T1000 (cell line): ENCODE results near the gene PACS1.
A peak's percentile ranks its signal among the peaks of the same experiment; 100 is the strongest.

Experiments used
- DNase-seq: peaks from one replicate; lab custom pipeline; 2025; ENCODE audit warnings: mixed read lengths; lab: John Stamatoyannopoulos, UW

PACS1 gene

DNA sequence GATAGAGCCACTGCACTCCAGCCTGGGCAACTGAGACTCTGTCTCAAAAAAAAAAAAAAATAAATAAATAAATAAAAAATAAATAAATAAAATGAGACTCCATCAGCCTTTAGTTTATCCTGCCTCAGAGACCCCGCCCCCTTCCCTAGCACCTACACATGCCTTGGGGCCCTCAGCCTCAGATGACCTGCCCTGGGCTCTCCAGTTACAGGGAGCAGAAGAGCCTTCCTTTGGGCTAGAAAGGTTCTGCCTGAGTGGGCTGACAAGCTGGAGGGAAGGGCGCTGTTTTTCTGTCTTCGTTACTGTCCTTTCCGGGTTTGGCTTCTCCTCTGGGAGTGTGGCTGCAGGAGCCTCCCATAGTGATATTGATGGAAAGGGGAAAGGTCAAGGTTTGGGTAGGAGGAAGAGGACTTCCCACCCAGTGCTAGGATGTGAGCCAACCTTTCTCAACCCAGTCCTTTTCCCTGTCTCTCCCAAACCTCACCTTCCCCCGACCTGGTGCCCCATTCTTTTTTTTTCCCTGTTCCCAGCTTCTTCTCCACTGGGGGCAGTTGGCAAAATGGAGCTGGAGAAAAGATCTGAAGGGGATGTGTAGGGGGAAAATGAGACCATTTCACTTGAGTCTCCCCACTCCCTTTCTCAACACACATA lies 19.4 kb upstream of the PACS1 start:
- DNase-seq, result no peak

DNA sequence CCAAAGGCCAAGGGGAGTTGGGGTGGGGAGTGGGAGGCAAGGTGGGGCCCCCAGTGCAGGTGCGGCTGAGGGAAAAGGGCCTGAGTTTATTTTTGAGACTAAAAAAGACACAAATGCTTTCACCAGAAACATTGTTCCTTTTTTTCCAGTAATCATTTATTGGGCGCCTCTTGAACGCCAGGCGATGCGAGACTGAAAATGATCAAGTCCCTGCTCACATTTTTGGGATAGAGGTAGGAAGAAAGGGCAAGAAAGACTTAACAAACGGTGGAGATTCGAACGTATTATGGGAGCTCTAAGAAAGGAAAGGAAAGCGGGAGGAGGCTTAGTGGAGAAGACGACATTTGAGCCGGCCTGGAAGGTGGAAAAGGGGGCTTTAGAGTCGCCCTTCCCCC lies 18.7 kb upstream of the PACS1 start:
- no peak for DNase-seq

DNA sequence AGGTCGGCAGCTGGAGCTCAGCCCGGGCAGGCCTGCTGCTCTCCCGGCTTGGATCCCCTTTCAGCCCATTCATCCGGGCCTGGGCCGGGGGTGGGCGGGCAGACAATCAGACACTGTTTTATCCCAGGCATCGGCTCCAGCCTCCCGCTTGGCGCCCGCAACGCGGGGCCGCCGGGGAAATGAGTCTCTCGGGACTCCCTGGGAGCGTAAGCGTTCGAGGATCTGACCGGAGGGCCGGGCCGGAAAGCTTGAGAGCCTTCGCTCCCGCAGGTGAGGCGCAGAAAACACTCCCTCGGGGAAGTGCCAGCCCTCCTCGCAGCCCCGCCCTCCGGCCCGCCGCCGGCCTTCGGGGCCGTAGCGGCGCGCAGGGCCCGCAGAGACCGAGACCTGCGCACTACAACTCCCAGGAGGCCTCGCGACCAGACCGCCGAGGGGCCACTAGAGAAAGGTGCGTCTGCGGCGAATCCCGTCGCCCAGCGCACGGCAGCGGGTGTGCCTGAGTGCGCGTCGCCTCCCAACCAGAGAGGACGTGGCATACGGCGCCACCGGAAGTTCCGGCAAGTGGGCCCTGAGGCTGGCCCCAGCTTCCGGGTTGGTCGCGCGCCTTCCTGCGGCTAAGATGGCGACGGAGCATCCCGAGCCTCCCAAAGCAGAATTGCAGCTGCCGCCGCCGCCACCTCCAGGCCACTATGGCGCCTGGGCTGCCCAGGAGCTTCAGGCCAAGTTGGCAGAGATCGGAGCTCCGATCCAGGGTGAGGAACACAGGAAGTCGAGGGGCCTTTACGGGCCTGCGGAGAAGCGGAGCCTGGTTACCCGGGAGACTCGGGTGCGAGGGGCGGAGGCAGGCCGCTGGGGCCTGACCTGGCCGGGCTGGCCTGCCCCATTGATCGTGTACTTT lies 18.1 kb upstream of the PACS1 start, which contains the start of gene SF3B2:
SF3B2 (plus strand) TSS at position 599 of the 898 bp plus-strand sequence; CDS start at position 620, 21 bp downstream.
- peak; percentile 97 for DNase-seq

DNA sequence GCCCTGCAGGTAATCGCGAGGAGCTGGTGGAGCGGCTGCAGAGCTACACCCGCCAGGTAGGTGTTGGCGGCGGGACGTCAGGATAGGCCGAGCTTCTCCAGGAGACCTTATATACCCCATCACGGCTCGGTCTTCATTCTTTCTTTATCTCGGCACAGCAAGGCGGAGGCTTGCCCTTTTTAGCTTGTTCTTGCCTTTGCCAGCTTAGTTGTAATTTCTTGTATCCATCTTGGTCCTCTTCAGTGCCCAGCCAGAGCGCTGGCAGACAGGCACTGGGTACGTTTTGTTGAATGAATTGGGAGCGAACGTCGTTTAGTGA lies 17.4 kb upstream of the PACS1 start:
- DNase-seq, result no peak

DNA sequence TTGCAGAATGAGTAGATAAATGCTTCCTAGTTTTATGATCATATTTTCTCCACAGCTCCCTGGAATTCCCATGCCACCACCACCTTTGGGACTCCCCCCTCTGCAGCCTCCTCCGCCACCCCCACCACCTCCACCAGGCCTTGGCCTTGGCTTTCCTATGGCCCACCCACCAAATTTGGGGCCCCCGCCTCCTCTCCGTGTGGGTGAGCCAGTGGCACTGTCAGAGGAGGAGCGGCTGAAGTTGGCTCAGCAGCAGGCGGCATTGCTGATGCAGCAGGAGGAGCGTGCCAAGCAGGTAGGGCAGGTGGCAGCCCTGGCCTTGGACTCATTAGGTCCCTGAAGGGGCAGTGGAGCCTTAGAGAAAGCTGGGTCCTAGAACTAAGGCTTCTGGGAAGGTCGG lies 15.1 kb upstream of the PACS1 start:
- no peak for DNase-seq

DNA sequence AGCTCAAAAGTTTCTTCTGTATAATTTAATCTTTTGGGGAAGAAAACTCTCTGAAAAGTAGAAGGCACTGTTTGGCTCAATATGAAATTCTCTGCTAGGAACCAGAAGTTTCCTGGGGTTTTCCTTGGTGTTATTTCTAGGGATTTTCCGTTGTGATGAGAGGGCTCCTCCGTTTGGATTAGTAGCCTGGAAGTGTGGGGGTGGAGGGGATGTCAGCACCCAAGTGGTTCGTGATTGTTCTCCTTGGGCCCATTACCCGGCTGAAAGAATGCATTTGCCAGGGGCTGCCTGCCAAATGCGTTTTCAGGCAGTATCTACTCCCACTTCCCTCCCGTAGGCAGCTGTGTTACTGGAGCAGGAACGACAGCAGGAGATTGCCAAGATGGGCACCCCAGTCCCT lies 13.6 kb upstream of the PACS1 start:
- no peak for DNase-seq

DNA sequence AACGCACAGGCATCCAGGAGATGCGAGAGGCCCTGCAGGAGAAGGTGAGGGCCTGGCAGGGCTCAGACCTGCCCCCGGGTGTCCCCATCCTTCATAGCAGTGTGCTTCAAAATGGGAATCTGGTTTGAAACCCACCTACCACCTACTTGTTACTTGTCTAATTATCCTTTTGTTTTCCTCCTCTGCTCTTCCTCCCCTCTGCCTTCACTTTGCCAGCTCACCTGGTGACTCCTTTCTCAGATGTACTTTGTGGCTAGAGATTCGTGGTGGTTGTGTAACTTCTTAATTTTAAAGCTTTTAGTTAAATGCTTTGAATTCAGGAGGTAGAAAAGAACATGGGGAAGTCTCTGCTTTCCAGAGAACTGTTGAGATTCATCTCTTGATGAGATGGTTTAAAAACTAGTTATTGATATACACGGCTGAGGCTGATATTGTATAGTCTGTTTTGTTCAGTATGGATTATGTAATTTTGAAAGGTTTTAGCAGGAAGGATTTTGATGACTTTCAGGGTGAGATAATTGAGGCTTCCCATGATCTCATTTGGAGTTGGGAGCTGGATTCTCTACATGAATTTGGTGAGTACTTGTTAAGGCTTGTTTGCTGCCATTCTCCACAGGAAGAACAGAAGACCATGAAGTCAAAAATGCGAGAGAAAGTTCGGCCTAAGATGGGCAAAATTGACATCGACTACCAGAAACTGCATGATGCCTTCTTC lies 9.9 kb upstream of the PACS1 start:
- no peak for DNase-seq

DNA sequence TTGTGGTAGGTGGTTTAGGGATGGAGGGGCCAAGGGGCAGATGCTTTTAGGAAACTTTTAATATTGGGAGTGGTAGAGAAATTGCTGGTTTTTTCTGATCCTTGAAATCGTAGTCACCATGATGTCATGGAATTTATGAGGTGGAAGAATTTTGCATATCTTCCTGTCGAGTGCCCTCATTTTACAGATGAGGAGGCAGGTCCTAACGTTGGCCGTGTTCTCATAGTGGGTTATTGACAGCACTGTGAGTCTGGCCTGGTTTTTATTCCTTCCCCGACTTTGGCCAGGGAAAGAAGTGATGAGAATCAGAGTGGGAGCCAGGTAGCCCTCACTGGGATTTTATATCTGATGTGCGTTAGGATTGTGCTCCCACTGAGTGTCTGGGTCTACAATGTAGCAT lies 8.8 kb upstream of the PACS1 start:
- DNase-seq, result no peak

DNA sequence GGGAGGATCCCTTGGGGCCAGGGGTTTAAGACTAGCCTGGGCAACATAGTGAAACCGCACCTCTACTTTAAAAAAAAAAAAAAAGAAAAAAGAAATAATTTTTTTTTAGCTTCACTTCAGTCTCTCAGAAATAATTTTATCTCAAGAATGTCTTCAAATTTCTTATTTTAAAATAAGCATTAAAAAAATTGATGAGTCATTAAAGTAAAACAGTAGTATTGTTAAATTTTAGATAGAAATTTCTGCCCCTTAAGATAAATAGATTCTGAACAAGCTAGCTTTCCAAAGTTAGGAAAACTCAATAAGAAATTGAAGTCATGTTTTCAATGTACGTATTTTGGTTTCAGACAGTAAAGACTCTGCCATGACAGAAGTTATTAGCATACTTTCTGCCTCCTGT lies 7.7 kb upstream of the PACS1 start:
- no peak for DNase-seq

DNA sequence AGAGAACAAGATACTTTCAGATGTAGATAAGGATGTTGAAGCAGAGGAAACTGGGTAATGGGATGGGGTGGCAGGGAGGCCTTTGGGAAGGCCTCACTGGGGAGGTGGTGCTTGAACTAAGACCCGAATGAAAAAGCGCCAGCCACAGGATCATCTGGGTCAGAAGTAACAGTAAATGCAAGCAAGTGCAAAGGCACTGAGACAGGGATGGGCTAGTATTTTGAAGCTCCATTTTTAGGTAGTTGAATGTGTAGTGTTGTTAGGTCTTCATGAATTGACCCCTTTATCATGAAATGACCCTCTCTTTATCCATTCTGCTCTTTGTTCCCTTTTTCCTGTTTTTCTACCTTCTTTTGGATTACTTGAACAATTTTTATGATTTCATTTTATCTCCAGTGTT lies 6.2 kb upstream of the PACS1 start:
- no peak for DNase-seq

DNA sequence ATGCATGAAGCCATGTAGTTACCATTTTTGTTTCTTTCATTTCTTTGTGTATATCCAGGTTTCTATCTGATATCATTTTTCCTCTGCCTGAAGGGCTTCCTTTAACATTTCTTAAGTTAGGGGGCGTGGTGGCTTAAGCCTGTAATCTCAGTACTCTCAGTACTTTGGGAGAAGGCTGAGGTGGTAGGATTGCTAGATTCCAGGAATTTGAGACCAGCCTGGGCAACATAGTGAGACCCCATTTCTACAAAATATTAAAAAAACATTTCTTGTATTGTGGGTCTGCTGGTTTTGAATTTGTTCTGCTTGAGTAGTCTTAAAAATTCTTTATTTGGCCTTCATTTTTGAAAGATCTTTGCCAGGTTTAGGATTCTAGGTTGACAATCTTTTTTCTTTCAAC lies 5.5 kb upstream of the PACS1 start:
- no peak for DNase-seq

DNA sequence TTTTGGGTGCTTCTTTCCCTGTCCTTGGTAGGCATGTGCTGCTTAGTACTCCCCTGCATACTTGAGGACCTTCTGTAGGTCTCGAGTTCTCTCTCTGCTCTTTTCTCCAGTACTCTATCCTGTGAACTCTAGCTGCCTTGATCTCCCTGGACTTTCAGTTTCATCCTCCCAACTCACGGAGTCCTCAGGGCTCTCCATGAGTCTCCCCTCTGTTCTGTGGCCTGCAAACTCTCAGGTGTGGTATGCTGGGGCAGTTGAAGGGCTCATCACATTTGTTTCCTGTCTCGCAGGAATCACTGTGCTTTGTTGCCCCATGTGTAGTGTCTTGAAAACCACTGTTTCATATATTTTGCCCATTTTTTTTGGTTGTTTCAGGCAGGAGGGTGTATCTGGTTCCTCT lies 3.3 kb upstream of the PACS1 start:
- DNase-seq, result no peak

DNA sequence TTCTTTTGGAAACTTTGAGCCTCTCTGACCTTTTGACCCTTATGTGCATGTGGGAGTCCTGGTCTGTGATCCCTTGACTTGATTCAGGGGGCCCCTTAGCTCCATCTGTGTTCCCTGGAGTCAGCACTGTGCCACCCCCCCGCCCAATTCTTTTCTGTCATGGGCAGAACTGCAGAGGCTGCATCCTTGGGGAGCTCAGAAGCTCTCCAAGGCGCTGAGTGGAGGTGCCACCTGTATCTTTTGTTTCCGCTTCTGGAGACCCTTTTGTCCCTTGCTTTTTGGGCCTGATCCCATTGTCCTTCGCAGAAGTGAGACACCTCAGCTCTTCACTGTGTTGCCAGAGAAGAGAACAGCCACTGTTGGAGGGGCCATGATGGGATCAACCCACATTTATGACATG lies 2.4 kb upstream of the PACS1 start:
- DNase-seq, result no peak

DNA sequence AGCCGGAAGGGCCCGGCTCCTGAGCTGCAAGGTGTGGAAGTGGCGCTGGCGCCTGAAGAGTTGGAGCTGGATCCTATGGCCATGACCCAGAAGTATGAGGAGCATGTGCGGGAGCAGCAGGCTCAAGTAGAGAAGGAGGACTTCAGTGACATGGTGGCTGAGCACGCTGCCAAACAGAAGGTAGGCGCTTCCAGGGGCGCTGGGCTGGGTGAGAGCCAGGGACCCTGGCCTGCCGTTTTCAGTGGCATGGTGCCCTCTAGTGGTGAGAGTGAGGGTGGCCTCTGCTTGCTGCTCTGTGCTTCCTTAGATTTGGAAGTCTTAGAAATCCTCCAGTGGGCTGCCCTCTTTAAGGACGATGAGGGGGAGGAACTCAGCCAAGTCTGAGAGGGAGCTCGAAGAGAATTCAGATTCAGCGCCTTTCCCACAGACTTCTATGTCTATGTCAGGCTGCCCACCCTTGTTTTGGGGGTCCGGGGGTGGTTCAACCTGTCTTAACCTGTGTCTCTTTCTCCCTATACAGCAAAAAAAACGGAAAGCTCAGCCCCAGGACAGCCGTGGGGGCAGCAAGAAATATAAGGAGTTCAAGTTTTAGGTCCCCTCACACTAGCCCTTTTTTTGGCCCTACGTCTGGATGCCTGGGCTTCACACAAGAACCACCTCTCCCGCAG lies 1.8 kb upstream of the PACS1 start:
- peak; percentile 54 for DNase-seq

DNA sequence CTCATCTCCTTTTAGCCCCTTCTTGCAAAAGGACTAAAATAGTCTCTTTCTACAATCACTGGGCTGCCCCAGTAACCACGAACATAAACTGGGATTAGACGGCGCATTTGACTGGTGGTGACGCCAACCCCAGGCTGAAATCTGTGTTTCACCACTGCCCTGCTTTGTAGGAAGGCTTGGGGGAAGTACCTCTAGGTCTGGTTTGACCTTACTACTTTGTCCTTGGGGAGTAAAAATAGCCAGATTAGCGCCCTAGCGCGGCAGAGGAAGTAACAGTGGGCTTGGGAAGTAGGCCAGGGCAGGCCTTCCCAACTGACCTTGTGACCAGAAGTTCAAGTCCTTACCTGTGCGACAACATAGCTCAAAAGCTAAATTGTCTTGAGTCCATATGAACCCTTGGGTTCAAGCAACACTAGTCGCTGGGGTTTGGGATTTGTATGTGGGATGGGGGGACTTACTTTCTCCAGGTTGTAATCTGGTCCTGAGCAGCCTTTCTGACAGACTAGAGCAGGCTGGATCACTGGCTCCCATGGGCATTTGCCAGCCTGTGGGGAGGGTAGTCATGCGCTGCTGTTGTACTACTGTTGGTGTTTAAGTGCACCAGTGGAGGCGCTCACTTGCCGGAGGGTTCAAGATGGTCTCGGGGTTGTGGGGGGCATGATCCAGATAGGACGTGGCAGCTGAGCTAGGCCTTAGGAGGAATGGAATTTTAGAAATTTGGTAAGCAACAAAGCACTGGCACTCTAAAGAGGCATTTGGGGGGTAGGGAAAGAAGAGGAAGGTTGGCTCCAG lies 953 bp upstream of the PACS1 start:
- peak; percentile 59 for DNase-seq

DNA sequence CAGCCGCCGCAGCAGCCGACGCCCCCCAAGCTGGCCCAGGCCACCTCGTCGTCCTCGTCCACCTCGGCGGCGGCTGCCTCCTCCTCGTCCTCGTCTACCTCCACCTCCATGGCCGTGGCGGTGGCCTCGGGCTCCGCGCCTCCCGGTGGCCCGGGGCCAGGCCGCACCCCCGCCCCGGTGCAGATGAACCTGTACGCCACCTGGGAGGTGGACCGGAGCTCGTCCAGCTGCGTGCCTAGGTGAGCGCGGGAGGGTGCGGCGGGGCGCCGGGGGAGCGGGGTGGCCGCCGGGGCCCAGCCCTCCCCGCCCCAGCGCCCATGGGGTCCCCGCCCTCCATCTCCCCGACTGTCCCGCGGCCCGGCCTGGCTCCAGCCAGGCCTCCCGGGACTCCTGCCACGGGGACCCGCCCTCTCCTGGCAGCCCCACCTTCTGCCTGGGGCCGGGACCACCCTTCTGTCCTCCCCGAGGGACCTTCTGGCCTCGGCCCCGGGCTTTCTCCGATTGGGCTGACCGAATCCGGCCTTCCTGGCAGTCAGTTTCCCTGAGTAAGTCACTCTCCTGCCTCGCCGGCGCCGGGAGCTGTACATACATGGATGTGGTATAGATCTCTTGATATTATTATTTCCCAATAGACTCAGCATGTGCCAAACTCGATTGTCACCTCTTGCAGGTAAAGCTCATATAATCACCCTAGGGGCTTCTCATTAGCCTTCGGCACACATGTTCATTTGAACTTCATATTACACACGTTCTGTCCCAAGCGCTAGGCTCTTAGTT lies 720 bp downstream of the PACS1 start:
- DNase-seq, result no peak

DNA sequence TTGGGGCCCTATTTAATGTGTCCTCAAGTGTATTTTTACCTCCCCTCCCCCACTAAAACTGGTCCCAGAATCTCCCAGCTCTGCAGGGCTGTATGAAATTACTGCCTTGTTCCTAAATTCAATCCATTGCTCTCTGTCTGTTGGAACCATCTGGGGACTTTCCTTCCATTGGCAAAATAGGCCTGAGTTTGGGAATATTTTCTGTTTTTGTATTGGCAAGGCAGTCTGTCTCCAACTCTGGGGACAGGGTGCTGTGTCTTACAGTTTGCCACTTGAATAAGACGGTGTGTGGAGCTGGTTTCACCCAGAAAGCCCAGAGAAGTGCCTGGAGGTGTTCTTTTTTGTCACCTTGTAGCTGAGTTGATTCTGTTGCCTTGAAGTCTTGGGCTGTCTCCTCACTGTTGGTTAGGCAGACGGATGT lies 1.3 kb downstream of the PACS1 start:
- no peak for DNase-seq

DNA sequence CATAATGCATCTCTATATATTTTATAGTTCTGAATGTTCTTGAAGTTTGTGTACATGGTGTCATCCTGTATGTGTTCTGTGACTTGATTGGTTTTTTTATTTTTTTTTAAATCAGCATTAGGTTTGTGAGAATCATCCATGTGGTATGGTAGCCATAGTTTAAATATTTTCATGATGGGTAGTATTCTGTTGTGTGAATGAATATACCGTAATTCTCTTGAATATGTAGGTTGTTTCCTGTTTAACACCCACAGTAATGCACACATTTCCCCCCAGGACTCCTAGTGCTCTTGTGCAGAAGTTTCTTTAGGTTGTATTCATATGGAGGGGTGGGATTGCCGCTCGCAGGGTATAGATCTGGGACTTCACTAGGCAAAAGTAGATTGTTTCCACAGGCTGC lies 2.0 kb downstream of the PACS1 start:
- no peak for DNase-seq

DNA sequence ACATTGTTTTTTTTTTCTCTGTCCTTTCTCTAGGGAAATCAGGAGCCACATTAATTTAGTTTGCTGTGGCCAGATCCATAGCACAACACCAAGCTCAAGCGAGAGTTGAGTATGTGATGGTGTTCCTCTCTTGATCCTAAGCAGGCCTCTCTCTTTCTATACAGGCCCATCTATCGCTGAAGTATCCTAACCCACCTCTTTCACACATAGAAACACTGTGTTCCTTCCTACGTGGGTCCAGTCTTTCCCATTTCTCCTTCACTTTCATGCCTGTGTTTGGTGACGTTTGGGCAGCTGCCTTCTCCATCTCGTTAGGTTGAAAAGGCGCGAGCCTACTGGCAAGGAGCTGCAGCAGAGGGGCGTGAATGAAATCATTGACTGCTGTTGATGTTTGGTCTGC lies 2.4 kb downstream of the PACS1 start:
- no peak for DNase-seq

DNA sequence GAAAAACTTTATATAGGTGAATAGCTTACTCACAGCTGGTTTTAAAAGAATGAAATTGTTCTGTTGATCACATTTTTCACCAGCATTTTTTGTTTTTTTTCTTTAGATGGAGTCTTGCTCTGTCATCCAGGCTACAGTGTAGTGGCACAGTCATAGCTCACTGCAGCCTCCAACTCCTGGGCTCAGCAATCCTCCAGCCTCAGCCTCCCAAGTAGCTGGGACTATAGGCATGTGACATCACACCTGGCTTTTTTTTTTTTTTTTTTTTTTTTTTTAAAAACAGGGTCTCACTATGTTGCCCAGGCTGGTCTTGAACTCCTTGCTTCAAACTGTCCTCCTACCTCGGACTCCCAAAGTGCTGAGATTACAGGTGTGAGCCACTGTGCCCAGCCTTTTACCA lies 3.6 kb downstream of the PACS1 start:
- DNase-seq, result no peak

DNA sequence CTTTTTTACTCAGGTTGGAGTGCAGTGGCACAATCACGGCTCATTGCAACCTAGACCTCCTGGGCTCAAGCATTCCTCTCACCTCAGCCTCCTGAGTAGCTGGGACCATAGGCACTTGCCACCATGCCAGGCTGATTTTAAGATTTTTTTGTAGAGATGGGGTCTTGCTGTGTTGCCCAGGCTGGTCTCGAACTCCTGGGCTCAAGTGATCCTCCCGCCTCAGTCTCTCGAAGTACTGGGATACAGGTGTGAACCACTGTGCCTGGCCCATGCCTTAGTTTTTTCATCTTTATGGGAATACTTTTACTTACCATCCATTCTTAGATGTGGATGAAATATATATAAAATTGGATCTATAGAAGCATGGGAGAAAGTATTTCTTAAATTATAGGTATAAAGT lies 5.2 kb downstream of the PACS1 start:
- no peak for DNase-seq
